H54 (cell line): ENCODE data around the gene IL17C.

ENCODE experiments used
- DNase-seq: peaks from one replicate; pipeline ENCODE4 v3.0.0; 2011; ENCODE audit warnings: low spot score, mixed read lengths; ENCODE audit not compliant: insufficient read length
- FAIRE-seq: peaks from 3 replicates; lab custom pipeline; 2011; peaks lifted over from hg19 to GRCh38; lab: Jason Lieb, UNC
- POLR2A ChIP-seq: IDR thresholded peaks from 2 replicates; pipeline ENCODE4 v1.6.1; 2011; ENCODE audit warnings: low read depth, mild to moderate bottlenecking, low read length

IL17C gene

DNA sequence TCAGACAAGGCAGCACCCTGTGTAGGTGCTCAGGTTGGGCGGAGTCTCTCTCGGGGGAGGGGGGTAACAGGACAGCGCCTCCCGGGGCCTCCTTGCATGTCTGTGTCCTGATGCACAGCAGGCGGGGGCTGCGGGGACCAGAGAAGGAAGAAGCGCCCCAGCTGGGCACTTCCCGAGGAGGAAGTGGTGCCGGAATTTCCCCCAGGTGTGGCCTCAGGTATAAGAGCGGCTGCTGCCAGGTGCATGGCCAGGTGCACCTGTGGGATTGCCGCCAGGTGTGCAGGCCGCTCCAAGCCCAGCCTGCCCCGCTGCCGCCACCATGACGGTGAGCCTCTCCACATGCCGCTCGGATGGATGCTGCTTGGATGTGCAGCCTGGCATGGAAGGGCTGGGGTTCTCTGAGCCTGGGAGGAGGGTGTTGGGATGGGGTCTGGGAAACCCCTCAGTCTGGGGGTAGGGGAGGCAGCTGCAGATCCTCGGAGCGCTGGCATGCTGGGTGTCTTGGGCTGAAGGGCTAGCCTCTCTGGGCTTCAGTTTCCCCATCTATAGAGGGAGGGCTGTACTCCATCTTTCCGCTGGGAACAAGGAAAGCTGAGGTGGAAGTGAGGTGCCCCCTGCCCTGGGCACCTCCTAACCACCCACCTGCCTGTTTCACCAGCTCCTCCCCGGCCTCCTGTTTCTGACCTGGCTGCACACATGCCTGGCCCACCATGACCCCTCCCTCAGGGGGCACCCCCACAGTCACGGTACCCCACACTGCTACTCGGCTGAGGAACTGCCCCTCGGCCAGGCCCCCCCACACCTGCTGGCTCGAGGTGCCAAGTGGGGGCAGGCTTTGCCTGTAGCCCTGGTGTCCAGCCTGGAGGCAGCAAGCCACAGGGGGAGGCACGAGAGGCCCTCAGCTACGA lies at the start of gene IL17C:
TSS of gene IL17C (plus strand) at position 250 of the 908 bp plus-strand sequence. CDS start at position 320, 70 bp downstream.
- DNase-seq (no peak), FAIRE-seq (no peak)
- TF ChIP-seq POLR2A: no peak

- no peak for TF ChIP-seq POLR2A
- no peak for FAIRE-seq
- DNase-seq: no peak
Measured at GRCh38 chr16:88588754-88589153, 49.6 kb upstream of the IL17C start.

DNA sequence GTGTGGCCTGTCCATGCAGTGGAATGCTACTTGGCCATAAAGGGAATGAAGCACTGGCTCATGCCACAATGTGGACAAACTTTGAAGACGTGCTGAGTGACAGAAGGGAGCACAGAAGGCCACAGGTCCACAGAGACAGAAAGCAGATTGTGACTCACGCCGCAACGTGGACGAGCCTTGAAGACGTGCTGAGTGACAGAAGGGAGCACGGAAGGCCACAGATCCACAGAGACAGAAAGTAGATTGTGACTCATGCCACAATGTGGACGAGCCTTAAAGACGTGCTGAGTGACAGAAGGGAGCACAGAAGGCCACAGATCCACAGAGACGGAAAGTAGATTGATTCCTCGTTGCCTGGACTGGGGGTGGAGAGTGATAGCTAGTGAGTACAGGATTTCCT lies 48.9 kb upstream of the IL17C start:
- DNase-seq (no peak), FAIRE-seq (no peak)
- TF ChIP-seq POLR2A: no peak

GRCh38 chr16:88591577-88592021 lies 46.8 kb upstream of the IL17C start:
- TF ChIP-seq POLR2A: no peak
- DNase-seq: no peak
- FAIRE-seq: no peak

- DNase-seq (no peak), FAIRE-seq (no peak)
- TF ChIP-seq POLR2A: no peak
Measured at GRCh38 chr16:88593061-88593460, 45.3 kb upstream of the IL17C start.

GRCh38 chr16:88593489-88593888 lies 44.9 kb upstream of the IL17C start:
- no peak for DNase-seq
- no peak for FAIRE-seq

GRCh38 chr16:88593910-88594309 lies 44.5 kb upstream of the IL17C start:
- no peak for TF ChIP-seq POLR2A
- DNase-seq (no peak), FAIRE-seq (no peak)

More at GRCh38 chr16:88593489-88593888, 44.9 kb upstream of the IL17C start:
- no peak for TF ChIP-seq POLR2A

GRCh38 chr16:88595101-88595500 lies 43.3 kb upstream of the IL17C start:
- DNase-seq (no peak), FAIRE-seq (no peak)
- no peak for TF ChIP-seq POLR2A

DNA sequence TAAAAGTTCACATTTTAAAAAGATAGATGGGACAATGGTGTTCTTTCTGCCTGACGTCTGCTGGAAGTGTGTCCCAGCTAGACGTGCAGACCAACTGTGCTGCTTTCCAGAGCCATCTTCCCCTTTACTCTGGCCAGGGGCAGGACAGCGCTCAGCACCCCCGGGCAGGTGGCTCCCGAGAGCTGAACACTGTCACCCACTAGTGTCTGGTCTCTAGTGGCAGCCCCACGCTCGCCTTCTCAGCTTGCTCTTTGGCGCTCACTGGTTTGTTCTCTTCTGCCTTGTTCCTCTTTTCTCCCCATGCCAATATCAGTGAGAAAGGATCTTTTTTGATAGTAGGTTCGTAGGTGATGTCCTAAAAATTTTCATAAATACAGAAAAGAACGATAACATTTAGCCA lies 42.5 kb upstream of the IL17C start:
- TF ChIP-seq POLR2A: no peak
- FAIRE-seq (no peak), DNase-seq (no peak)

DNA sequence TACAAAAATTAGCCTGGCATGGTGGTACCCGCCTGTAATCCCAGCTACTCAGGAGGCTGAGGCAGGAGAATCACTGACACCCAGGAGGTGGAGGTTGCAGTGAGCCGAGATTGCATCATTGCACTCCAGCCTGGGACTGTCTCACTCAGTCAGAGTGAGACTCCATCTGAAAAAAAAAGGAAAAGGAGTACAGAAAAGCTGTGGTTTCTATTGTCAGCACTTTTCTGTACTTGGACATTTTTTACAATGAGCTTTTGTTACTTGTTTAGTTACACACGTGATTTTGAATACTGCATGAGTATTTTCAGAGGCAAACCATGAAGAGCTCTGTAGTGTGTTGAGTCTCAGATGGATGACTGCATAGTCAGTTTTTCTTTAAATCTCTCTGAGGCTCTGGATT lies 41.9 kb upstream of the IL17C start:
- TF ChIP-seq POLR2A: no peak
- DNase-seq (no peak), FAIRE-seq (no peak)

DNA sequence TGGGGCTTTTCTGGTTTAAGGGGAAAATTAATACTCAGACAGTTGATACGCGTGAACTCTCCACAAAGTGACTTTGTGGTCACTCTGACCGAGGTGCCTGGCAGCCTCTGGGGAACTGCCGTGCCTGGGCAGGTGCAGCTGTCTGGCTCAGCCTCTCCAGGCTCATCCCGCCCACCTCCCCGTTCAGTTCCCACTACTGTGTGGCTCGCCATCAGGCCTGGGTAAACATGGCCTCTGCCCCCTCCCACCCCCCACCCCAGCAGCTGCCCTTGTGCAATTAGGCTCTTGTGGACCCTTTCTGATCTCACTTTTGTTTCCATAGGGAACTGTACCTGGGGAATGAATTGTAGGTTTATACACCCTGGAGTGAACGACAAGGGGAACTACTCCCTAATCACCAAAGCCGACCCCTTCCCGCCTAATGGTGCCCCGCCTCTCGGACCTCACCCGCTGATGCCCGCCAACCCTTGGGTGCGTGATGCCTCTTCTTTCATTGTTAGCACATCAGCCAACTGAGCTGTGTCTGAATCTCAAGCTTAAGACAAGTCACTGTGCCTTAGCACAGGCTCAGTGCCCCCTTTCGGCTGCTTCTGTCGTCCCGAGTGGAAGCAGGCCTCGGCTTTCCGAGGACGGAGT lies 40.4 kb upstream of the IL17C start:
- DNase-seq: no peak
- FAIRE-seq: no peak
- TF ChIP-seq POLR2A: no peak

GRCh38 chr16:88599092-88599733 lies 39.2 kb upstream of the IL17C start:
- FAIRE-seq: no peak
- TF ChIP-seq POLR2A: no peak
- DNase-seq: no peak

- no peak for TF ChIP-seq POLR2A
- DNase-seq (no peak), FAIRE-seq (no peak)
Measured at GRCh38 chr16:88599825-88600538, 38.4 kb upstream of the IL17C start.

DNA sequence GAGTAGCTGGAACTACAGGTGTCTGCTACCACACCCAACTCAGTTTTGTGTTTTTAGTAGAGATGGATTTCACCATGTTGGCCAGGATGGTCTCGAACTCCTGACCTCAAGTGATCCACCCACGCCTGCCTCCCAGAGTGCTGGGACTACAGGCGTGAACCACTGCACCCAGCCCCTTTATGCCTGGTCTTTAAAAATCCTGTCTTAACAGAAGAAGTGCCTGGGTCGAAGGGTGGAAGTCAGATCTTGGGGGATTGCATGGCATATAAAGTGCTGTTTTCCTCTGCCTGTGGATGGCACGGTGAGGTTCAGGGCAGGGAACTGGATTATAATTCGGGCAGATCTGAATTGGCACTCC lies 37.9 kb upstream of the IL17C start:
- TF ChIP-seq POLR2A: no peak
- DNase-seq: no peak
- no peak for FAIRE-seq
